ENCODE measurements around the gene CEP97.

CEP97 gene

DNA sequence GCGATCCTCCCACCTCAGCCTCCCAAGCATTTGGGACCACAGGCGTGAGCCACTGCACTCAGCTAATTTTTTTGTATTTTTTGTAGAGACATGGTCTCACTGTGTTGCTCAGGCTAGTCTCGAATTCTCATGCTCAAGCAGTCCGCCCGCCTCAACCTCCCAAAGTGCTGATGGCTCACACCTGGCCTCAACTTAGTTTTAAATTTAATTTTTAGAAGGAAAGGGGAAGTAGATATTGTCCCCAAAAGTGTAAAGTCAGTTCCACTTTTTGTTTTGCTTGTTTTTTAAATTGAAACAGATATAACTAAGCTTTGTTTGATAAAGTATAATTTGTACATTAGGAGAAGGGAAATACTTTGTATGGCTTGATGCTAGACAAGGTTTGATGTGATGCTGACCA lies 93.6 kb downstream of the CEP97 start:
- no peak for DNase-seq

DNA sequence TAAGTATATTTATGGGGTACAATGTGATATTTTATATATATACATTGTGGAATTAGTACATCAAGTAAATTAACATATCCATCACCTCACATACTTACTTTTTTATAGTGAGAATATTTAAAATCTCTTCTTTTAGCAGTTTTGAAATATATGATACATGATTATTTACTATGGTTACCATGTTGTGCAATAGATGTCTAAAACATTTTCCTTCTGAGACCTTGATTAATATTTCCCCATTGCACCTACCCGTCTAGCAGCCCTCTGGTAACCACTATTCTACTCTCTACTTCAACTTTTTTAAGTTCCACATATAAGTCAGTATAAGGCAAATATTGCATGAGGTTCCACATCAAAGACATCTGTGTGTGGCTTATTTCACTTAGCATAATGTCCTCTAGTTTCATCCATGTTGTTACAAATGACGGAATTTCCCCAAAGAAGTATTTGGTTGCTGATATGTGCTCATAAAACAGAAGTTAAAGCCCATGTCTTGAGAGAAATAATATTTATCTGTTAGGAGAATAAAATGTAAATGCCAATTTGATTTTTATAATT lies 95.3 kb downstream of the CEP97 start:
- peak; percentile 89 for DNase-seq

Measured in inflammatory macrophage treated with lipopolysaccharide for 1 hour (primary cell).